ENCODE data around the gene RUVBL1. TPM values are rescaled to one million over a fixed set of nuclear protein-coding genes. Genes with fewer than 3 reads are reported as not detected.
"Not testable (repeated sequence)": the region's sequence is repeated elsewhere in the genome, so short reads cannot be mapped to it uniquely, and the experiment has no call there.

RUVBL1 gene
- total and polyA plus RNA-seq, 2 experiments from 2014 or later, result 29.7 to 33.5 TPM

GRCh38 chr3:128155616-128156360, 32.2 kb upstream of the RUVBL1 start:
- peaks cover 7% of the 10 kb centered on the region for H3K4me1 ChIP-seq (ENCODE audit: insufficient read depth)
- H3K9me2 ChIP-seq (replicated peaks; ENCODE audit: insufficient read depth), result no peaks in the 10 kb centered on the region
- no peak overlapping the region for H3K4me2 ChIP-seq
- H3K79me2 ChIP-seq, result peaks cover 25% of the 10 kb centered on the region
- H3K36me3 ChIP-seq (replicated peaks; ENCODE audit: insufficient read depth, low read depth), result no peaks in the 10 kb centered on the region
- H3K4me3 ChIP-seq, result no peak overlapping the region
- no peak overlapping the region for H2AFZ ChIP-seq
- H4K20me1 ChIP-seq (ENCODE audit: insufficient read depth, poor library complexity, severe bottlenecking), result no peaks in the 10 kb centered on the region
- 84% methylated on average over 3 of the region's 3 CpGs for WGBS (ENCODE audit: low lambda C conversion rate, missing lambda C conversion rate)
- TF ChIP-seq EZH2 (IDR thresholded peaks at IDR 0.05; ENCODE audit: borderline replicate concordance) (no peak), CTCF (IDR thresholded peaks at IDR 0.05; ENCODE audit: poor library complexity) (no peak), EZH2phosphoT487 (IDR thresholded peaks at IDR 0.05; ENCODE audit: low read depth, severe bottlenecking, unreplicated experiment) (no peak)
- no peak overlapping the region for H3K27ac ChIP-seq
- no peak for DNase-seq (ENCODE audit: low spot score)
- no peaks in the 10 kb centered on the region for H3K27me3 ChIP-seq
- H3K9me3 ChIP-seq (ENCODE audit: low read depth), result no peaks in the 10 kb centered on the region

GRCh38 chr3:128154354-128154753, 30.7 kb upstream of the RUVBL1 start:
- not testable (repeated sequence) for DNase-seq (ENCODE audit: low spot score); H3K9me3 ChIP-seq (ENCODE audit: low read depth); H3K9me2 ChIP-seq (replicated peaks; ENCODE audit: insufficient read depth); H4K20me1 ChIP-seq (ENCODE audit: insufficient read depth, poor library complexity, severe bottlenecking); H3K4me1 ChIP-seq (ENCODE audit: insufficient read depth); H3K27ac ChIP-seq; H3K27me3 ChIP-seq; H3K36me3 ChIP-seq (replicated peaks; ENCODE audit: insufficient read depth, low read depth)
- peaks cover 23% of the 10 kb centered on the region for H3K79me2 ChIP-seq
- peak overlapping the region; percentile 87 for H3K4me2 ChIP-seq
- H3K4me3 ChIP-seq, result peak overlapping the region; percentile 64
- peak overlapping the region; percentile 88 for H2AFZ ChIP-seq
- 99% methylated on average over 15 of the region's 16 CpGs for WGBS (ENCODE audit: low lambda C conversion rate, missing lambda C conversion rate)

- under 1% methylated on average over 50 of the region's 96 CpGs for WGBS (ENCODE audit: low lambda C conversion rate, missing lambda C conversion rate)
These were observed 29.8 kb upstream of the RUVBL1 start, which contains the start of gene EEFSEC for GRCh38 chr3:128153156-128154041. EEFSEC (plus strand) TSS chr3:128153481; CDS start chr3:128153508, 27 bp downstream.

More at GRCh38 chr3:128153156-128154041, 29.8 kb upstream of the RUVBL1 start, which contains the start of gene EEFSEC:
- peak; percentile 86 for DNase-seq (ENCODE audit: low spot score)
- Histone ChIP-seq H3K27me3 (no peaks in the 10 kb centered on the region), H3K4me3 (peak within 1 kb of the TSS; percentile 64), H4K20me1 (ENCODE audit: insufficient read depth, poor library complexity, severe bottlenecking) (no peaks in the 10 kb centered on the region), H3K9me2 (replicated peaks; ENCODE audit: insufficient read depth) (no peaks in the 10 kb centered on the region), H3K27ac (peak within 1 kb of the TSS; percentile 75), H2AFZ (peak within 1 kb of the TSS; percentile 88), H3K36me3 (replicated peaks; ENCODE audit: insufficient read depth, low read depth) (no peaks in the 10 kb centered on the region), H3K9me3 (ENCODE audit: low read depth) (no peaks in the 10 kb centered on the region), H3K4me1 (ENCODE audit: insufficient read depth) (peaks cover 7% of the 10 kb centered on the region), H3K79me2 (peaks cover 23% of the 10 kb centered on the region), H3K4me2 (peak within 1 kb of the TSS; percentile 87)
- TF ChIP-seq EZH2 (IDR thresholded peaks at IDR 0.05; ENCODE audit: borderline replicate concordance) (no peak), CTCF (IDR thresholded peaks at IDR 0.05; ENCODE audit: poor library complexity) (no peak), EZH2phosphoT487 (IDR thresholded peaks at IDR 0.05; ENCODE audit: low read depth, severe bottlenecking, unreplicated experiment) (no peak)

All from hepatocyte (in vitro differentiated cells).